Measurements from ENCODE around the gene FNIP1. TPM values are rescaled to one million over a fixed set of nuclear protein-coding genes. Genes with fewer than 3 reads are reported as not detected.

Gene FNIP1
- total and polyA plus RNA-seq, 9 of the 15 experiments (the other 6 are each of a cell fraction or from before 2014, with no cell fraction given), result 5.0 to 32.8 (median 18.4) TPM

- FAIRE-seq, result no peak
- WGBS (ENCODE audit: insufficient coverage, low coverage, missing lambda C conversion rate), result 43% methylated on average over 2 of the region's 2 CpGs
- POLR2A ChIA-PET, result interaction anchor here (0.6 kb wide), 2 partner anchors 15 to 161 kb away, joined by 3 read pairs; no protein-coding TSS in a partner anchor
- no peak for ATAC-seq
- H3K4me3 ChIP-seq, result no peak overlapping the region
- H4K20me1 ChIP-seq (replicated peaks; ENCODE audit: control insufficient read depth, insufficient read depth, low read length), result no peaks in the 10 kb centered on the region
- no peak overlapping the region for H3K27ac ChIP-seq (ENCODE audit: extremely low read depth, low read depth, low read length)
- BruUV-seq (replicated peaks), result no TSS peak
- H3K79me2 ChIP-seq (ENCODE audit: control insufficient read depth, insufficient read depth, low read length), result no peaks in the 10 kb centered on the region
- H3K9ac ChIP-seq (ENCODE audit: insufficient read depth in 1 of 2, low read depth in 2 of 2, low read length in 2 of 2), result no peak overlapping the region
- CTCF ChIA-PET (ENCODE audit: low intra/inter-chr PET ratio), result no interaction called here
- H3K9me1 ChIP-seq (ENCODE audit: control insufficient read depth, insufficient read depth, low read length), result no peaks in the 10 kb centered on the region
- H2AFZ ChIP-seq (ENCODE audit: low read depth, low read length), result no peak overlapping the region
- peaks cover 0 to 10% of the 10 kb centered on the region in 2 experiments; a peak in 2 of 5 replicates for H3K4me1 ChIP-seq (replicated peaks in 1 of 2; ENCODE audit: control insufficient read depth in 2 of 2, insufficient read depth in 2 of 2, low read length in 2 of 2)
- H3K36me3 ChIP-seq (ENCODE audit: control insufficient read depth, insufficient read depth, low read length), result no peaks in the 10 kb centered on the region
- TF ChIP-seq STAT5A (IDR thresholded peaks at IDR 0.05; ENCODE audit: borderline replicate concordance, low read length) (no peak), ARHGAP35 (IDR thresholded peaks at IDR 0.05; ENCODE audit: partially characterized antibody) (no peak), ARID1B (IDR thresholded peaks at IDR 0.05) (no peak), ZNF583 (CRISPR knock-in tag; IDR thresholded peaks at IDR 0.05) (no peak), ZFX (CRISPR knock-in tag; IDR thresholded peaks at IDR 0.05) (no peak), ZBTB49 (CRISPR knock-in tag; IDR thresholded peaks at IDR 0.05; ENCODE audit: borderline replicate concordance) (no peak), THRB (CRISPR knock-in tag; conservative IDR thresholded peaks at IDR 0.05) (no peak), ZNF668 (CRISPR knock-in tag; IDR thresholded peaks at IDR 0.05) (no peak), RAD51 (IDR thresholded peaks at IDR 0.05; ENCODE audit: borderline replicate concordance, low read depth) (no peak), NR3C1 (CRISPR knock-in tag; IDR thresholded peaks at IDR 0.05) (no peak), ZBTB11 (CRISPR knock-in tag; IDR thresholded peaks at IDR 0.05) (no peak)
- DNase-seq (ENCODE audit: extremely low read depth in 1 of 4, low spot score in 3 of 4), result no peak
- no peaks in the 10 kb centered on the region; the same call in 1 of the 2 replicates for H3K9me3 ChIP-seq (replicated peaks; ENCODE audit: control insufficient read depth, insufficient read depth, low read depth, low read length)
- H3K27me3 ChIP-seq (ENCODE audit: control insufficient read depth in 2 of 2, insufficient read depth in 2 of 2, low read length in 2 of 2), result no peaks in the 10 kb centered on the region
- intact Hi-C loops (cut with micrococcal nuclease), result no loop called here
- H3K4me2 ChIP-seq (ENCODE audit: insufficient read depth, low read length), result no peak overlapping the region
- in situ Hi-C loops (cut with MboI), result no loop called here
Observed at GRCh38 chr5:131818001-131818724, 21.3 kb upstream of the FNIP1 start.

Data from K562 (cell line).